HEK293 (cell line): Measurements from ENCODE around the gene DHRS12.

Experiments
- KLF10 ChIP-seq: fragments of 450-650 bp; IDR thresholded peaks from 2 replicates; pipeline ENCODE4 v1.5.1; 2018; ENCODE audit warnings: missing biosample characterization, mild to moderate bottlenecking, missing genetic modification characterization
- SP7 ChIP-seq: fragments of 450-650 bp; formaldehyde crosslinking; IDR thresholded peaks from 2 replicates; pipeline ENCODE4 v1.5.1; 2016; ENCODE audit warnings: missing biosample characterization, missing genetic modification characterization
- TCF7L2 ChIP-seq: IDR thresholded peaks from 2 replicates; pipeline ENCODE4 v1.6.1; 2011; ENCODE audit warnings: low read depth, mild to moderate bottlenecking, inconsistent platforms, low read length, moderate library complexity, borderline replicate concordance
- TRIM28 ChIP-seq: IDR thresholded peaks from 2 replicates; pipeline ENCODE4 v1.6.1; 2011; ENCODE audit warnings: low read length, control low read depth, borderline replicate concordance
- ZBTB7A ChIP-seq: fragments of 450-650 bp; formaldehyde crosslinking; IDR thresholded peaks from 2 replicates; pipeline ENCODE4 v1.5.1; 2016; ENCODE audit warnings: low read depth, missing biosample characterization, missing genetic modification characterization
- ZFP41 ChIP-seq: fragments of 450-650 bp; formaldehyde crosslinking; IDR thresholded peaks from 2 replicates; pipeline ENCODE4 v1.5.1; 2016; ENCODE audit warnings: missing biosample characterization, missing genetic modification characterization, borderline replicate concordance
- ZNF169 ChIP-seq: fragments of 450-650 bp; formaldehyde crosslinking; IDR thresholded peaks from 2 replicates; pipeline ENCODE4 v1.5.1; 2016; ENCODE audit warnings: missing biosample characterization, missing genetic modification characterization
- ZNF274 ChIP-seq, 2 experiments: fragments of 200-500 bp in 1 of 2; fragments of 450-650 bp in 1 of 2; sonication (Bioruptor generic) in 1 of 2; formaldehyde crosslinking in 1 of 2; IDR thresholded peaks; 2 replicates each; pipeline versions ENCODE4 v1.5.1 to v1.6.1; 2014 to 2016; ENCODE audit warnings: borderline replicate concordance in 1 of 2, inconsistent platforms in 1 of 2, low read length in 1 of 2, missing biosample characterization in 1 of 2, missing genetic modification characterization in 1 of 2
- ZNF561 ChIP-seq: fragments of 450-650 bp; IDR thresholded peaks from 2 replicates; pipeline ENCODE4 v1.5.1; 2018; ENCODE audit warnings: missing biosample characterization, missing genetic modification characterization, borderline replicate concordance
- TF ChIP-seq, protein P1 (sequence below): fragments of 450-650 bp; formaldehyde crosslinking; IDR thresholded peaks from 2 replicates; pipeline ENCODE4 v1.5.1; 2016; ENCODE audit warnings: missing biosample characterization, missing genetic modification characterization
- TF ChIP-seq, protein P2 (sequence below): fragments of 450-650 bp; formaldehyde crosslinking; IDR thresholded peaks from 2 replicates; pipeline ENCODE4 v1.5.1; 2016; ENCODE audit warnings: missing biosample characterization, missing genetic modification characterization
- TF ChIP-seq, protein P3 (sequence below): fragments of 450-650 bp; formaldehyde crosslinking; IDR thresholded peaks from 2 replicates; pipeline ENCODE4 v1.5.1; 2017; ENCODE audit warnings: missing biosample characterization, mild to moderate bottlenecking, missing genetic modification characterization, moderate library complexity
- TF ChIP-seq, protein P4 (sequence below): fragments of 450-650 bp; formaldehyde crosslinking; IDR thresholded peaks from 2 replicates; pipeline ENCODE4 v1.5.1; 2016; ENCODE audit warnings: missing biosample characterization, missing genetic modification characterization

- TF ChIP-seq ZNF274 (IDR thresholded peaks at IDR 0.05; ENCODE audit: low read length) (no peak), ZNF274 (tag by site-specific recombination; IDR thresholded peaks at IDR 0.05; ENCODE audit: borderline replicate concordance) (no peak), KLF10 (no peak), SP7 (tag by site-specific recombination) (peak; percentile 34; the same call in 1 of the 2 replicates), TCF7L2 (no peak), TRIM28 (no peak), ZFP41 (tag by site-specific recombination) (no peak), ZNF561 (tag by site-specific recombination) (no peak), ZBTB7A (no peak), ZNF169 (tag by site-specific recombination) (no peak)
- TF ChIP-seq, protein P1, sequence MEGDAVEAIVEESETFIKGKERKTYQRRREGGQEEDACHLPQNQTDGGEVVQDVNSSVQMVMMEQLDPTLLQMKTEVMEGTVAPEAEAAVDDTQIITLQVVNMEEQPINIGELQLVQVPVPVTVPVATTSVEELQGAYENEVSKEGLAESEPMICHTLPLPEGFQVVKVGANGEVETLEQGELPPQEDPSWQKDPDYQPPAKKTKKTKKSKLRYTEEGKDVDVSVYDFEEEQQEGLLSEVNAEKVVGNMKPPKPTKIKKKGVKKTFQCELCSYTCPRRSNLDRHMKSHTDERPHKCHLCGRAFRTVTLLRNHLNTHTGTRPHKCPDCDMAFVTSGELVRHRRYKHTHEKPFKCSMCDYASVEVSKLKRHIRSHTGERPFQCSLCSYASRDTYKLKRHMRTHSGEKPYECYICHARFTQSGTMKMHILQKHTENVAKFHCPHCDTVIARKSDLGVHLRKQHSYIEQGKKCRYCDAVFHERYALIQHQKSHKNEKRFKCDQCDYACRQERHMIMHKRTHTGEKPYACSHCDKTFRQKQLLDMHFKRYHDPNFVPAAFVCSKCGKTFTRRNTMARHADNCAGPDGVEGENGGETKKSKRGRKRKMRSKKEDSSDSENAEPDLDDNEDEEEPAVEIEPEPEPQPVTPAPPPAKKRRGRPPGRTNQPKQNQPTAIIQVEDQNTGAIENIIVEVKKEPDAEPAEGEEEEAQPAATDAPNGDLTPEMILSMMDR (tag by site-specific recombination) = peak; percentile 75
- TF ChIP-seq, protein P2, sequence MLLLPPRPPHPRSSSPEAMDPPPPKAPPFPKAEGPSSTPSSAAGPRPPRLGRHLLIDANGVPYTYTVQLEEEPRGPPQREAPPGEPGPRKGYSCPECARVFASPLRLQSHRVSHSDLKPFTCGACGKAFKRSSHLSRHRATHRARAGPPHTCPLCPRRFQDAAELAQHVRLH (tag by site-specific recombination) = no peak
- TF ChIP-seq, protein P3, sequence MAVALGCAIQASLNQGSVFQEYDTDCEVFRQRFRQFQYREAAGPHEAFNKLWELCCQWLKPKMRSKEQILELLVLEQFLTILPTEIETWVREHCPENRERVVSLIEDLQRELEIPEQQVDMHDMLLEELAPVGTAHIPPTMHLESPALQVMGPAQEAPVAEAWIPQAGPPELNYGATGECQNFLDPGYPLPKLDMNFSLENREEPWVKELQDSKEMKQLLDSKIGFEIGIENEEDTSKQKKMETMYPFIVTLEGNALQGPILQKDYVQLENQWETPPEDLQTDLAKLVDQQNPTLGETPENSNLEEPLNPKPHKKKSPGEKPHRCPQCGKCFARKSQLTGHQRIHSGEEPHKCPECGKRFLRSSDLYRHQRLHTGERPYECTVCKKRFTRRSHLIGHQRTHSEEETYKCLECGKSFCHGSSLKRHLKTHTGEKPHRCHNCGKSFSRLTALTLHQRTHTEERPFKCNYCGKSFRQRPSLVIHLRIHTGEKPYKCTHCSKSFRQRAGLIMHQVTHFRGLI (tag by site-specific recombination) = no peak
- TF ChIP-seq, protein P4, sequence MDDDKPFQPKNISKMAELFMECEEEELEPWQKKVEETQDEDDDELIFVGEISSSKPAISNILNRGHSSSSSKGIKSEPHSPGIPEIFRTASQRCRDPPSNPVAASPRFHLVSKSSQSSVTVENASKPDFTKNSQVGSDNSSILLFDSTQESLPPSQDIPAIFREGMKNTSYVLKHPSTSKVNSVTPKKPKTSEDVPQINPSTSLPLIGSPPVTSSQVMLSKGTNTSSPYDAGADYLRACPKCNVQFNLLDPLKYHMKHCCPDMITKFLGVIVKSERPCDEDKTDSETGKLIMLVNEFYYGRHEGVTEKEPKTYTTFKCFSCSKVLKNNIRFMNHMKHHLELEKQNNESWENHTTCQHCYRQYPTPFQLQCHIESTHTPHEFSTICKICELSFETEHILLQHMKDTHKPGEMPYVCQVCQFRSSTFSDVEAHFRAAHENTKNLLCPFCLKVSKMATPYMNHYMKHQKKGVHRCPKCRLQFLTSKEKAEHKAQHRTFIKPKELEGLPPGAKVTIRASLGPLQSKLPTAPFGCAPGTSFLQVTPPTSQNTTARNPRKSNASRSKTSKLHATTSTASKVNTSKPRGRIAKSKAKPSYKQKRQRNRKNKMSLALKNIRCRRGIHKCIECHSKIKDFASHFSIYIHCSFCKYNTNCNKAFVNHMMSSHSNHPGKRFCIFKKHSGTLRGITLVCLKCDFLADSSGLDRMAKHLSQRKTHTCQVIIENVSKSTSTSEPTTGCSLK (tag by site-specific recombination) = no peak
These were observed 41.1 kb upstream of the DHRS12 start, which contains the start of gene TMEM272 for GRCh38 chr13:51844862-51845573.
